ENCODE results near the gene SEC31A. TPM values are rescaled to one million over a fixed set of nuclear protein-coding genes. Genes with fewer than 3 reads are reported as not detected.

SEC31A gene
- total and polyA plus RNA-seq, 2 of the 4 experiments (the other 2 are of a cell fraction) = 278 to 366 TPM

DNA sequence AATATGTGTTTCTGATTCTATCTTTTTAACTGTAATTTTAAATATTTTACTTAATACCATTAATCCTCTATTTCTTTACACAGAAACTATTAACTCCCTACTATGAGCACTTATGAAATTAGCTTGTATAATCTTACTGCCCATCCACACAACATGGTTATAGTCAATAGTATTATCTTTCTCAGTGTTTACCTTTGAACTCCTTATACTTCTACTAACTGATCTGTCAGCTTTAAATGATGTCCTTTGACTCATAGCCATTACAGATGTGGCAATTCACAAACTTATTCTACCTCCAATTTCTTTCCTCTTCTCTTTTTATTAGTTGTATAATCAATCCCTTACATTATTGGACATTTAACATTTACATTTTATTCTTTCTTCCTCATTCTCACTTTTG, 5.5 kb downstream of the SEC31A start:
- Histone ChIP-seq H3K4me3 (ENCODE audit: insufficient read depth, low read depth, low read length) (no peak overlapping the region), H3K27ac (ENCODE audit: insufficient read depth, low read length) (no peak overlapping the region), H2AK5ac (ENCODE audit: low read depth, low read length) (no peak overlapping the region), H4K20me1 (ENCODE audit: insufficient read depth, low read length) (peaks cover 82% of the 10 kb centered on the region), H4K5ac (ENCODE audit: low read depth, low read length) (no peak overlapping the region), H3K4me1 (ENCODE audit: control insufficient read depth, insufficient read depth, low read length) (peaks cover 3% of the 10 kb centered on the region; the same call in 1 of the 2 replicates), H3K23ac (ENCODE audit: low read depth, low read length) (no peak overlapping the region), H3K14ac (replicated peaks; ENCODE audit: low read depth, low read length) (no peak overlapping the region), H3K36me3 (ENCODE audit: control insufficient read depth, insufficient read depth, low read length) (peaks cover 3% of the 10 kb centered on the region; the same call in 1 of the 2 replicates), H2BK20ac (ENCODE audit: low read depth, low read length) (no peak overlapping the region), H3K4me2 (ENCODE audit: low read depth, low read length) (peak overlapping the region; percentile 78; the same call in 1 of the 2 replicates), H4K91ac (ENCODE audit: insufficient read depth, low read depth, low read length) (no peak overlapping the region), H3K27me3 (ENCODE audit: control insufficient read depth, insufficient read depth, low read length) (no peaks in the 10 kb centered on the region), H3K9me3 (ENCODE audit: control insufficient read depth, insufficient read depth, low read length) (no peaks in the 10 kb centered on the region), H3K9ac (ENCODE audit: low read depth, low read length) (no peak overlapping the region), H3K4ac (ENCODE audit: low read depth, low read length) (no peak overlapping the region), H2BK5ac (ENCODE audit: low read depth, low read length, poor library complexity, severe bottlenecking) (no peak overlapping the region), H3K18ac (ENCODE audit: low read depth, low read length) (no peak overlapping the region), H2BK120ac (ENCODE audit: low read depth, low read length) (no peak overlapping the region), H4K8ac (ENCODE audit: low read depth in 2 of 2, low read length in 2 of 2) (no peak overlapping the region), H2AFZ (replicated peaks; ENCODE audit: low read length, poor library complexity) (no peak overlapping the region), H3K56ac (ENCODE audit: extremely low read depth, insufficient read depth, low read length) (no peak overlapping the region), H2AK9ac (replicated peaks; ENCODE audit: low read depth, low read length, poor library complexity) (no peak overlapping the region), H3K79me1 (ENCODE audit: low read depth in 1 of 2, low read length in 2 of 2) (peaks cover 0 to 14% of the 10 kb centered on the region in 2 experiments; a peak in 2 of 4 replicates), H2BK15ac (ENCODE audit: low read depth, low read length) (no peak overlapping the region), H3K9me1 (ENCODE audit: insufficient read depth, low read length) (peaks cover 3% of the 10 kb centered on the region)
- in situ Hi-C loops (cut with MboI; ENCODE audit: low sequenced_read_pairs) (no loop called here), intact Hi-C loops (cut with micrococcal nuclease) (no loop called here), dilution Hi-C loops (cut with HindIII; ENCODE audit: low sequenced_read_pairs, unreplicated experiment) (no loop called here)
- ATAC-seq (ENCODE audit: low read depth) = no peak
- no peak for DNase-seq
- ChIA-PET CTCF (interaction anchor here (0.7 to 1.0 kb wide), 2 partner anchors 13 to 377 kb away, joined by 3 read pairs; no protein-coding TSS in a partner anchor), POLR2A (ENCODE audit: unreplicated experiment) (no interaction called here)
- TF ChIP-seq CEBPB (IDR thresholded peaks at IDR 0.05; ENCODE audit: low read depth, low read length) = peak; percentile 64; the same call in 1 of the 2 replicates
- no peak for TF ChIP-seq FOS (IDR thresholded peaks at IDR 0.05; ENCODE audit: low read depth, low read length)
- no TSS peak for BruUV-seq (replicated peaks)

Data from IMR-90 (cell line).